DOHH2 (cell line): ENCODE results near the gene LDLRAD1.

ENCODE experiments used
- EZH2phosphoT487 ChIP-seq: fragments of 200-600 bp; sonication (generic); IDR thresholded peaks from 2 replicates; pipeline ENCODE4 v1.6.1; 2017; ENCODE audit warnings: borderline replicate concordance, mild to moderate bottlenecking, antibody characterized with exemption, low read length, moderate library complexity, mixed read lengths
- TF ChIP-seq, protein P1 (sequence below): fragments of 200-600 bp; sonication (generic); IDR thresholded peaks from one replicate; pipeline ENCODE4 v1.5.1; 2014; ENCODE audit warnings: antibody characterized with exemption, mild to moderate bottlenecking, low read depth, low read length; ENCODE audit not compliant: poor library complexity, severe bottlenecking

DNA sequence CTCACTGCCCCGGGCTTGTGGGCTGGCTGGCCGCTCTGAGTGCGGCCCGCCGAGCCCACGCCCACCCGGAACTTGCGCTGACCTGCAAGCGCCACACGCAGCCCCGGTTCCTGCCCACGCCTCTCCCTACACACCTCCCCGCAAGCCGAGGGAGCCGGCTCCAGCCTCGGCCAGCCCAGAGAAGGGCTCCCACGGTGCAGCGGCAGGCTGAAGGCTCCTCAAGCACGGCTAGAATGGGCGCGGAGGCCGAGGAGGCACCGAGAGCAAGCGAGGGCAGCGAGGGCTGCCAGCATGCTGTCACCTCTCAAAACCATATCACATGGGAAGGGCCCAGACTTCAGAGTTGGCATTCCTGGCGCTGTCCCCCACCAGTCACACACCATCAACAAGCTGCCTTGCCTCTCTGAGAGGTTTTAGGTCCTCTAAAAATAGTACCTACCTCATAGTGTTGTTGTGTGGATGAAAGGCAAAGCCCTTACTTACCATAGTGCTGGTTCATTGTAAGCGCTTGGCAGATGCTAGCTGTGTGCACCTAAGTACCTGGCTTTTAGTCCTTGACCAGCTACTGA is 13.4 kb downstream of the LDLRAD1 start:
- TF ChIP-seq, protein P1, sequence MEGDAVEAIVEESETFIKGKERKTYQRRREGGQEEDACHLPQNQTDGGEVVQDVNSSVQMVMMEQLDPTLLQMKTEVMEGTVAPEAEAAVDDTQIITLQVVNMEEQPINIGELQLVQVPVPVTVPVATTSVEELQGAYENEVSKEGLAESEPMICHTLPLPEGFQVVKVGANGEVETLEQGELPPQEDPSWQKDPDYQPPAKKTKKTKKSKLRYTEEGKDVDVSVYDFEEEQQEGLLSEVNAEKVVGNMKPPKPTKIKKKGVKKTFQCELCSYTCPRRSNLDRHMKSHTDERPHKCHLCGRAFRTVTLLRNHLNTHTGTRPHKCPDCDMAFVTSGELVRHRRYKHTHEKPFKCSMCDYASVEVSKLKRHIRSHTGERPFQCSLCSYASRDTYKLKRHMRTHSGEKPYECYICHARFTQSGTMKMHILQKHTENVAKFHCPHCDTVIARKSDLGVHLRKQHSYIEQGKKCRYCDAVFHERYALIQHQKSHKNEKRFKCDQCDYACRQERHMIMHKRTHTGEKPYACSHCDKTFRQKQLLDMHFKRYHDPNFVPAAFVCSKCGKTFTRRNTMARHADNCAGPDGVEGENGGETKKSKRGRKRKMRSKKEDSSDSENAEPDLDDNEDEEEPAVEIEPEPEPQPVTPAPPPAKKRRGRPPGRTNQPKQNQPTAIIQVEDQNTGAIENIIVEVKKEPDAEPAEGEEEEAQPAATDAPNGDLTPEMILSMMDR: no peak
- no peak for TF ChIP-seq EZH2phosphoT487
